Neural progenitor cell (in vitro differentiated cells): ENCODE measurements around the gene MYO1A.

Experiments used
- CTCF ChIP-seq: fragments of 200-600 bp; sonication (generic); IDR thresholded peaks from 2 replicates; pipeline ENCODE4 v1.5.1; 2017; ENCODE audit warnings: antibody characterized with exemption, mild to moderate bottlenecking
- EZH2 ChIP-seq: fragments of 200-600 bp; sonication (generic); IDR thresholded peaks from 2 replicates; pipeline ENCODE4 v1.6.1; 2017; ENCODE audit warnings: antibody characterized with exemption, mild to moderate bottlenecking, moderate library complexity
- EZH2phosphoT487 ChIP-seq: fragments of 200-600 bp; sonication (generic); IDR thresholded peaks from 2 replicates; pipeline ENCODE4 v1.6.1; 2017; ENCODE audit warnings: antibody characterized with exemption

- TF ChIP-seq CTCF = no peak
- TF ChIP-seq EZH2 = no peak
- no peak for TF ChIP-seq EZH2phosphoT487
Measured at GRCh38 chr12:57096099-57096572, 46.2 kb upstream of the MYO1A start.
